ENCODE results near the gene CD8B. TPM values are rescaled to one million over a fixed set of nuclear protein-coding genes. Genes with fewer than 3 reads are reported as not detected.

CD8B gene
- total RNA-seq, 4 donors from 2014 or later: 0.23 to 2.2 TPM; not detected in 2

GRCh38 chr2:86809481-86810121 lies 52.1 kb downstream of the CD8B start:
- in situ Hi-C loops (cut with MboI; ENCODE audit: low sequenced_read_pairs in 4 of 4): no loop called here
- H3K36me3 ChIP-seq: no peaks in the 10 kb centered on the region
- peaks cover 22 to 32% (median 26%) of the 10 kb centered on the region in 3 donors for H3K27me3 ChIP-seq
- DNase-seq (no peak), ATAC-seq (no peak)
- intact Hi-C loops (cut with DNase I; ENCODE audit: low total_unique reads): no loop called here
- no peaks in the 10 kb centered on the region for H3K9me3 ChIP-seq
- TF ChIP-seq CTCF (IDR thresholded peaks at IDR 0.05 in 4 of 5, conservative IDR thresholded peaks at IDR 0.05 in 1 of 5) (no peak), POLR2A (IDR thresholded peaks at IDR 0.05) (no peak)
- no peak overlapping the region for H3K27ac ChIP-seq
- peaks cover 16% of the 10 kb centered on the region in 2 donors for H3K4me1 ChIP-seq
- no peak overlapping the region for H3K4me3 ChIP-seq

GRCh38 chr2:86808315-86809161 lies 53.1 kb downstream of the CD8B start:
- peaks cover 16% of the 10 kb centered on the region in 2 donors for H3K4me1 ChIP-seq
- no peak overlapping the region for H3K27ac ChIP-seq
- H3K36me3 ChIP-seq: no peaks in the 10 kb centered on the region
- in situ Hi-C loops (cut with MboI; ENCODE audit: low sequenced_read_pairs in 4 of 4): no loop called here
- TF ChIP-seq CTCF (IDR thresholded peaks at IDR 0.05 in 4 of 5, conservative IDR thresholded peaks at IDR 0.05 in 1 of 5) (peak; percentile 87 to 94 (median 92)), POLR2A (IDR thresholded peaks at IDR 0.05) (no peak)
- peak; percentile 92 to 95 for ATAC-seq
- peak; percentile 76 to 82 for DNase-seq
- peaks cover 22 to 32% (median 26%) of the 10 kb centered on the region in 3 donors for H3K27me3 ChIP-seq
- peak overlapping the region; percentile 52 to 76 (median 58) for H3K4me3 ChIP-seq
- H3K9me3 ChIP-seq: no peaks in the 10 kb centered on the region
- intact Hi-C loops (cut with DNase I; ENCODE audit: low total_unique reads): no loop called here

GRCh38 chr2:86807468-86808275 lies 54.0 kb downstream of the CD8B start:
- in situ Hi-C loops (cut with MboI; ENCODE audit: low sequenced_read_pairs in 4 of 4): no loop called here
- no peaks in the 10 kb centered on the region for H3K36me3 ChIP-seq
- H3K27ac ChIP-seq: no peak overlapping the region
- DNase-seq (no peak), ATAC-seq (peak; percentile 43 to 61)
- peak overlapping the region; percentile 52 to 76 (median 58) for H3K4me3 ChIP-seq
- TF ChIP-seq POLR2A (IDR thresholded peaks at IDR 0.05) (no peak), CTCF (IDR thresholded peaks at IDR 0.05 in 4 of 5, conservative IDR thresholded peaks at IDR 0.05 in 1 of 5) (no peak)
- H3K4me1 ChIP-seq: peaks cover 16% of the 10 kb centered on the region in 2 donors
- intact Hi-C loops (cut with DNase I; ENCODE audit: low total_unique reads): no loop called here
- H3K27me3 ChIP-seq: peaks cover 22 to 29% (median 26%) of the 10 kb centered on the region in 3 donors
- no peaks in the 10 kb centered on the region for H3K9me3 ChIP-seq

GRCh38 chr2:86807133-86807467 lies 54.6 kb downstream of the CD8B start:
- no peak for ATAC-seq

More at GRCh38 chr2:86807133-86807467, 54.6 kb downstream of the CD8B start:
- peaks cover 22 to 26% (median 25%) of the 10 kb centered on the region in 3 donors for H3K27me3 ChIP-seq
- DNase-seq: no peak
- H3K27ac ChIP-seq: no peak overlapping the region
- TF ChIP-seq POLR2A (IDR thresholded peaks at IDR 0.05): no peak
- TF ChIP-seq CTCF (IDR thresholded peaks at IDR 0.05 in 4 of 5, conservative IDR thresholded peaks at IDR 0.05 in 1 of 5): no peak
- no peaks in the 10 kb centered on the region for H3K36me3 ChIP-seq
- intact Hi-C loops (cut with DNase I; ENCODE audit: low total_unique reads): no loop called here
- peaks cover 16% of the 10 kb centered on the region in 2 donors for H3K4me1 ChIP-seq
- H3K4me3 ChIP-seq: peak overlapping the region; percentile 52 to 76 (median 58)
- in situ Hi-C loops (cut with MboI; ENCODE audit: low sequenced_read_pairs in 4 of 4): no loop called here
- no peaks in the 10 kb centered on the region for H3K9me3 ChIP-seq

Measured in gastrocnemius medialis (tissue), 4 donors.